ENCODE data around the gene TUBB2A.
"Not testable (repeated sequence)": the region's sequence is repeated elsewhere in the genome, so short reads cannot be mapped to it uniquely, and the experiment has no call there.

Gene TUBB2A

GRCh38 chr6:3147914-3148757, 9.2 kb downstream of the TUBB2A start:
- no peak for FAIRE-seq

DNA sequence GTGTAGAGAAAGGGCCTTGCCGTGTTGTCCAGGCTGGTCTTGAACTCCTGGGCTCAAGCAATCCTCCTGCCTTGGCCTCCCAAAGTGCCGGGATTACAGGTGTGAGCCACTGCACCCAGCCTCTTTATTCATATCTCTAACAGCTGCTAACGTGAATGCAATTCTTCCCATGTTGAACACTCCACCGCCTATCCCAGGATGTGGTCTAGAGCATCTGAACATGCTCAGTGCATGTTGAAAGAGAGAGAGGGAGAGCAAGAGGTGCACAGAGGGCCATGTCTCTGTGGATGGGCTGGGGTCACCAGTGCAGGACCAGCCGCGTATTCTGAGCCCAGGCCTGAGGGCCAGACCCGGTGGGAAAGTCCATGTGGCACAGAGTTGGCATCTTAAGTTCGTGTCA, 12.8 kb downstream of the TUBB2A start:
- FAIRE-seq = no peak

- FAIRE-seq = no peak
Measured at GRCh38 chr6:3143158-3143557, 14.2 kb downstream of the TUBB2A start.

DNA sequence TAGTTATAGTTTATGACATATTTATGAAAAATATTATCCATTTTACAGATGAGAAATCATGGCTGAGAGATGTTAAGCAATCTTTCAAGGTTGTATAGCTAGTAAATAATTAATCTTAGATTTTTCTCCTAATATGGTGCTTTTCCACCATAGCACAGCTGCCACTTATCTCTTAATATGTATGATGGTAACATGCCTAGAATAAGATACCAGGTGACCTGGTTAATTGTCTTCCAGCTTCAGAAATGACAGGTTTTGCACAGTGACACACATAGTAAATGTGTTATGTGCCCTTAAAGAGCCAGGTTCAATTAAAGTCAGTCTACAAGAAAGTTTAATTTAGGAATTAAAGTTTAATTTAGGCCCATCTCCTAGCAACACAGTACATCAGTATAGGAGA, 14.8 kb downstream of the TUBB2A start:
- FAIRE-seq = no peak

DNA sequence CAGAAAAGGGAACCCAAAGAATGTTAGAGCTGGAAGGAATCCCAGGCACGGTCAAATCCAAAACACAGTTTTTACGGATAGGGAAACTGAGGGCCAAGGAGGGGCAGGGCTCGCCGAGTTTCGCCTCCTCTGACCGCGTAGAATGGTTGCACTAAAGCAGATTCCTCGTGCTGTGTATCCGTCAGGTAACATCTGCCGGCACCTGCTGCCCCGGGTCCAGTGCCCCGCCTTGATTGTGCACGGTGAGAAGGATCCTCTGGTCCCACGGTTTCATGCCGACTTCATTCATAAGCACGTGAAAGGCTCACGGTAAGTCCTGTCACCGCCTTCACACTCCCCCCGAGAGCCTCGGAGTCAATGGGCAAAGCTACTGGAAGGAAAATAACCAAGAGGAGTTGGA, 17.1 kb downstream of the TUBB2A start:
- no peak for FAIRE-seq

- FAIRE-seq = peak; percentile 97
Measured at GRCh38 chr6:3139090-3139903, 18.0 kb downstream of the TUBB2A start.

GRCh38 chr6:3138341-3138740, 19.0 kb downstream of the TUBB2A start:
- FAIRE-seq = no peak

- not testable (repeated sequence) for FAIRE-seq
Measured at GRCh38 chr6:3137873-3138272, 19.5 kb downstream of the TUBB2A start.

DNA sequence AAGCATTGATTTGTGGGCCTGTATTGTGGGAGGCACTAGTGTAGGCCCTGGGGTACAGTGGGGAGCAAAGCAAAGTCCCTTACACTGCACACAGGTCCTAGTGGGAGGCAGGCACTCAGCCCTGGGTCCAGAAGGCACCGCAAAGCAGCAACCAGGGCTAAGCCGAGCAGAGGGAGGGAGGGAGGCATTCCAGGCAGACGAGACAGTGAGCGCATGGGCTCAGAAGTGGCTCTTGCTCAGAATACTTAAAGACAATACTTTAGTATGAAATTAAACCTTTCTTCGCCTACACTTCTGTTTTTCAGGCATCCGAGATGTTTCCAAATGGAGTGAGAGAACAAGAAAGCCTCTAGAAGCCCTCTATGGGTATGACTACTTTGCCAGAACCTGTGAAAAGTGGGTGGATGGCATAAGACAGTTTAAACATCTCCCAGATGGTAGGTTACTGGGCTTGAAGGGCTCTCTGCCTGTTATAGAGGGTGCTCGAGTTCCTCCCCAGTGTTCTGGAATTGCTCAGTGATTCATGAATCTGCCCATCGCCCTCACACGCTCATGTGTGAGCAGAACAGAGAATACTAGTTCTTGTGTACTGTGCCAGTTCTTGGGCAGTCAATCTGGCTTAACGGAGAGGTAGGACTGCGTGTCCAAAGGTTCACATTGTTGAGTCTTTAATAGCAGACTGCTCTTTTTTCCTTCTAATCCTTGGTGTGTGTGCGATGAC, 20.1 kb downstream of the TUBB2A start:
- no peak for FAIRE-seq

DNA sequence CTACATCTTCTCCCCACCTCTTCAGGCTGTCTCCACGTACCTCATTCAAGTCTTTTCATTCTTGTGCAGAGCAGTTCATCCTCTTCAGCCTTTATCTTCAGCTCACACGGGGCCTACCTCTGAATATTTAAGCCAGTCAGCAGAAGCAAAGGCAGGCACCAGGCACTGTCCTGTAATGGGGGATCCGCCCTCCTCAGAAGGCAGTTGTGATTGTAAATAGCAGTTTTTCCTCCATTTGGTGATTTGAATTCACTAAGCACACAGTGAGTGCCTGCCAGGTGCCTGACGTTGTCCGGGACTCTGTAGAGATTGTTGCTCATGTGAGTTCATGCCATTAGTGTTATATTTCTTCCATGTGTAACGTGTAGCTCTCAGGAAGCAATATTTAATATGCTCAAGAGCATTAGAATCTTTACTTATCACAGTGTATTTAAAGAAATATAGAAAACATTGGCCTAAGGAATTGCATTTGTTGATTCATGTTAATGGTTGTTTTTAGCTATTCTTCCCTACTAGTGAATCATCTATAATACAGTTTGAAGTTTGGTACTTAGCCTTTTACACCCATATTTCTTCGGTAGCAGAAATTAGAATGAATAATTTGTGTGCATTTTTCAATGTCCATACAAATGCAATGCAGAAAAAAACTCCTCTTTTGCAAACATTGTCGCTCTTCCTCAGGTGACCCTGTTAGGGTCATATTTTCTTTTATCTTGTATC, 20.9 kb downstream of the TUBB2A start:
- FAIRE-seq = no peak

DNA sequence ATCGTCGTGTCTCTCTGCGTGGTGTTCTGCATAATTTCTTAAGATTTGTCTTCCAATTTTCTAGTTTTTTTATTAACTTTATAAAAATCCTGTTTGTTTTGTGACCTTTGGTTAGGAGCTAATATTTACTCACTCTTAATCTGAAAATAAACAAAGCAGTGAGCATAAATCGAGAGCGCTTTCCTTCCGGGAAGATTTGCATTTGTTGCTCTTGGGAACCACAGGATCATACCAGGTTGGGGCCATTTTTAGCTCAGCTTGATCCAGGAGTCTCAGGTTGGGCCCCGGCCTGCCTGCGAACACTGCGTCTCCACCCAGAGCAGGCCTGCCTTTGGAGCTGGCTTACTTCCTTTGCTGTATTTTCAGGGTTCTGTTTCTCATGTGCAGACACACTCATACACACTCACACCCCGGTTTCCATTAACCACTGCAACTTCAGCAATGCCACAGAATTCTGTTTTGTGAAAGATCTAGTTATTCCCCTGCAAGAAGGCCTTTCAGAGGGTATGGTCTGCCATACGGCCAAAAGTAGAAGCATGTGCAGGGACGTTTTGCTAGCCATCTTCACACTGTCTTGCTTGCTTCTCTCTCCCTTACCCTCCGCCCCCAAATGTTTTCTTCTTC, 21.6 kb downstream of the TUBB2A start:
- FAIRE-seq = no peak

GRCh38 chr6:3133515-3133914, 23.8 kb downstream of the TUBB2A start:
- no peak for FAIRE-seq

- no peak for FAIRE-seq
Measured at GRCh38 chr6:3131695-3132094, 25.6 kb downstream of the TUBB2A start.

DNA sequence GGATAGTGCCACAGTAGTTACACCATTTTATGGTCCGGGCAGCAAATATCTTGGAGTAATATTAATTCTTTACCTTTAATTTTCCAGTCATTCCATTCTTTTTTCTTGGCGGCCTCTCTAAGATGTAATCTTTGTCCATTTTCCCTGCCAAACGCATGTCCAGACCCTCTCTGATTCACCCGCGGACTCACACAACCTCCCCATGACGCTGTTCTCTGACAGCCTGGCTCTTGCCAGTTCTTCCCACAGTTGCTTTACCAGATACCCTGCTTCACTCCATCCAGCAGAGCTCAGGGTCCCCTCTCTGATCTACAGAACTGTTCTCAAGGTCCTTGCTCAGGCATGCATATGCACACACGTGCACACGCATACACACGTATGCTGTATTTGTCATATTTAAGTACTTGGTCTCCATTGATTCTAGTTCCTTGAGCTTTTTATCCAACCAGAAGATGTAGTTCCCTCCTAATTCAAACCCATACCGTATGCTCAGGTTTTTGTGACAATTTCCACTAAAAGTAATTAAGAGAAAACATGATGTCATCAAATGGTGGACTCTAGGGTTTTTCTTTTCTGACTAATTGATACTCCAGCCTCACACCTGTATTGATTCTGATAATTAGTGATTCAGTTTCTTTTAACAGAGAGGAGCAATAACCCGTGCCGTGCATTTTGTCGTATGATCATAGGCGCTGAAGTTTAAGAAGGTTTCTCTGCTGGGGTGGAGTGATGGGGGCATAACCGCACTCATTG, 28.8 kb downstream of the TUBB2A start:
- FAIRE-seq = no peak

DNA sequence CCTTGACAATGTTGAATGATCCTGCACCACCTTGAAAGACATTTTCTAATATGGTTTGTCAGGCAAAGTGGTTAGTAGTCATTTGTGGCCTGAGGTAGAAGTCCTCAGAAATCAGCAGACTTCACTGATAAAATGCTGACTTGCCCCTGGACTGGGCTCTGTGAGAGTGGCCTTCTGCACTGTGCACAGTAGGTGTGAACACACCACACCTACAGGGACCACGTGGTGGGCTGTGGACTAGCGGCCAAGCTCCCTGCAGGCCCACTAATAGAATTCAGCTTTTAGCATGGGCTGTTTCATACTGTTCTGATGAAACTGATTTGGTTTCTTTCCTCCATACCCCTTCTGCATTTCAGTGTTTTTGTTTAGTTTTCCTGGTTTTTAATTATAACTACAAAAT, 31.5 kb downstream of the TUBB2A start:
- no peak for FAIRE-seq

- FAIRE-seq = no peak
Measured at GRCh38 chr6:3124667-3125066, 32.7 kb downstream of the TUBB2A start.

- no peak for FAIRE-seq
Measured at GRCh38 chr6:3122823-3123182, 34.5 kb downstream of the TUBB2A start.

DNA sequence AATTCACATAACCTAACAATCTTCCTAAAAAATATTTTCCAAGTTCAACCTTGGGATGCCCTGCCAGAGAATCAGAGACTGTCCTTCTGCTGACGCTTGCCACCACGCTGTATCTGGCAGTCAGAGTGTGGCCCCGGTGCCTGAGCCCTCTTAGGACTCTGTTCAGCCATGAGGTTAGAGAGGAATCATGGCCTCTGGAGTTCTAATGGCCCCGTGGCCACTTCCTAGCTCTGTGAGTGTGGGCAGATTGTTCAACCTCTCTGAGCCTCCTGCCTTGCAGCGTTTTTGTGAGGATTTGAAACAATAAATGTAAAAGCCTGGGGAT, 36.6 kb downstream of the TUBB2A start:
- no peak for FAIRE-seq

GRCh38 chr6:3119040-3119723, 38.2 kb downstream of the TUBB2A start:
- FAIRE-seq = no peak

DNA sequence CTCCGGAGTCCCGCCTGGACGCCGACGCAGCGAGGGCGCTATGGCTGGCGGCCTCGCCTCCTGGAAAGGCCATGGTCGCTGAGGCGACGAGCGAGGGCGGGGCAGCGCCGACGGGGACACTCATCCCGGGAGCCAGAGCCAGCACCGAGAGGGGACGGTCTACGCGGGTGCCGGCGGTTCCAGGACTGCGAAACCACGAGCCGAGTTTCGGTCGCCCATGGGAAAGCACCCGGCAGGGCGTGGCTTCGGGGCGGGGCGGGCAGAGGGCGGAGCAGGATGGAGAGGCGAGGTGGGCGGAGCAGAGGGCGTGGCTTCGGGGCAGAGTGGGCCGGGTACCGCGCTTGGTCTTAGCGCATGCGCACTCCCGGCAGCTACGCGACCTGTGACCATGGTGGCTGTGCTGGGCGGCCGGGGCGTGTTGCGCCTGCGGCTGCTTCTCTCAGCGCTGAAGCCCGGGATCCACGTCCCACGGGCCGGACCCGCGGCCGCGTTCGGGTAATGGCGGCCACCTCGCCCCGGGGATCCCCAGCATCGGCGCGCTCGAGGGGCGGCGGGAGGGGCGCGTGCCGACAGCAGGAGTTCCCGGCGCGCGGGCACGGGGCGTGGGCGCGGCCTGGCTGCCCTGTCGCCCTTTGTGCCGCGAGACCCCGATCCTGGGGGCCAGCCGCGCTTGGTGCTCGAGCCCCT, 38.8 kb downstream of the TUBB2A start, which contains the start of gene BPHL:
TSS of gene BPHL (plus strand) at position 359 of the 687 bp plus-strand sequence. CDS start at position 389, 30 bp downstream.
- FAIRE-seq = no peak
